ENCODE measurements around the gene SERPINB8.

Gene SERPINB8

DNA sequence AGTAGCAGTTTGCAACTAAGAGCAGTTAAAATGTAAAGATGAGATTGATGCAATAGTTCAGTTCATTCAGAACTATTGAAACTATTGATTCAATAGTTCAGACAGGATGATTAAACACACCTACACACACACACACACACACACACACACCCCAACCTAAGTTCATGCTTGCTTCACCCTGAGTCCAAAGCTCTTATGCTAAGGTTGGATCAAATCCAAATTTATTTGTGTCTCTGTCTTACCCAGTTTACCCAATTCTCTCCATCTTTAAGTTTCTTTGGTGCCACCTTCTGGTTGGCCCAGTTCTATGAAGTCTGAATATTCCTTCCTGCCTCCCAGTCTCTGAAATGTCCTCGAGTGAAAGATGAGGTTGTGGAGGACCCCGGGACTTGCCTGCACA, 5.1 kb downstream of the SERPINB8 start:
- peak; percentile 72 to 88 for DNase-seq (ENCODE audit: low read depth in 1 of 2, low spot score in 1 of 2)
- H3K4me3 ChIP-seq (replicated peaks; ENCODE audit: insufficient read depth, low read length), result no peak overlapping the region; the same call in 1 of the 2 replicates
- peak overlapping the region; percentile 73 for H3K27ac ChIP-seq (replicated peaks)
- H3K27me3 ChIP-seq (ENCODE audit: insufficient read depth, poor library complexity, severe bottlenecking), result no peaks in the 10 kb centered on the region
- TF ChIP-seq, protein P1, sequence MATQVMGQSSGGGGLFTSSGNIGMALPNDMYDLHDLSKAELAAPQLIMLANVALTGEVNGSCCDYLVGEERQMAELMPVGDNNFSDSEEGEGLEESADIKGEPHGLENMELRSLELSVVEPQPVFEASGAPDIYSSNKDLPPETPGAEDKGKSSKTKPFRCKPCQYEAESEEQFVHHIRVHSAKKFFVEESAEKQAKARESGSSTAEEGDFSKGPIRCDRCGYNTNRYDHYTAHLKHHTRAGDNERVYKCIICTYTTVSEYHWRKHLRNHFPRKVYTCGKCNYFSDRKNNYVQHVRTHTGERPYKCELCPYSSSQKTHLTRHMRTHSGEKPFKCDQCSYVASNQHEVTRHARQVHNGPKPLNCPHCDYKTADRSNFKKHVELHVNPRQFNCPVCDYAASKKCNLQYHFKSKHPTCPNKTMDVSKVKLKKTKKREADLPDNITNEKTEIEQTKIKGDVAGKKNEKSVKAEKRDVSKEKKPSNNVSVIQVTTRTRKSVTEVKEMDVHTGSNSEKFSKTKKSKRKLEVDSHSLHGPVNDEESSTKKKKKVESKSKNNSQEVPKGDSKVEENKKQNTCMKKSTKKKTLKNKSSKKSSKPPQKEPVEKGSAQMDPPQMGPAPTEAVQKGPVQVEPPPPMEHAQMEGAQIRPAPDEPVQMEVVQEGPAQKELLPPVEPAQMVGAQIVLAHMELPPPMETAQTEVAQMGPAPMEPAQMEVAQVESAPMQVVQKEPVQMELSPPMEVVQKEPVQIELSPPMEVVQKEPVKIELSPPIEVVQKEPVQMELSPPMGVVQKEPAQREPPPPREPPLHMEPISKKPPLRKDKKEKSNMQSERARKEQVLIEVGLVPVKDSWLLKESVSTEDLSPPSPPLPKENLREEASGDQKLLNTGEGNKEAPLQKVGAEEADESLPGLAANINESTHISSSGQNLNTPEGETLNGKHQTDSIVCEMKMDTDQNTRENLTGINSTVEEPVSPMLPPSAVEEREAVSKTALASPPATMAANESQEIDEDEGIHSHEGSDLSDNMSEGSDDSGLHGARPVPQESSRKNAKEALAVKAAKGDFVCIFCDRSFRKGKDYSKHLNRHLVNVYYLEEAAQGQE (IDR thresholded peaks at IDR 0.05; ENCODE audit: insufficient replicate concordance, low read depth), result no peak
- TF ChIP-seq SPI1 (IDR thresholded peaks at IDR 0.05; ENCODE audit: borderline replicate concordance, low read depth) (no peak), POLR2AphosphoS5 (IDR thresholded peaks at IDR 0.05; ENCODE audit: low read depth) (no peak)
- TF ChIP-seq, protein P2, sequence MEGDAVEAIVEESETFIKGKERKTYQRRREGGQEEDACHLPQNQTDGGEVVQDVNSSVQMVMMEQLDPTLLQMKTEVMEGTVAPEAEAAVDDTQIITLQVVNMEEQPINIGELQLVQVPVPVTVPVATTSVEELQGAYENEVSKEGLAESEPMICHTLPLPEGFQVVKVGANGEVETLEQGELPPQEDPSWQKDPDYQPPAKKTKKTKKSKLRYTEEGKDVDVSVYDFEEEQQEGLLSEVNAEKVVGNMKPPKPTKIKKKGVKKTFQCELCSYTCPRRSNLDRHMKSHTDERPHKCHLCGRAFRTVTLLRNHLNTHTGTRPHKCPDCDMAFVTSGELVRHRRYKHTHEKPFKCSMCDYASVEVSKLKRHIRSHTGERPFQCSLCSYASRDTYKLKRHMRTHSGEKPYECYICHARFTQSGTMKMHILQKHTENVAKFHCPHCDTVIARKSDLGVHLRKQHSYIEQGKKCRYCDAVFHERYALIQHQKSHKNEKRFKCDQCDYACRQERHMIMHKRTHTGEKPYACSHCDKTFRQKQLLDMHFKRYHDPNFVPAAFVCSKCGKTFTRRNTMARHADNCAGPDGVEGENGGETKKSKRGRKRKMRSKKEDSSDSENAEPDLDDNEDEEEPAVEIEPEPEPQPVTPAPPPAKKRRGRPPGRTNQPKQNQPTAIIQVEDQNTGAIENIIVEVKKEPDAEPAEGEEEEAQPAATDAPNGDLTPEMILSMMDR (IDR thresholded peaks at IDR 0.05; ENCODE audit: insufficient read depth, low read length), result peak; percentile 25

DNA sequence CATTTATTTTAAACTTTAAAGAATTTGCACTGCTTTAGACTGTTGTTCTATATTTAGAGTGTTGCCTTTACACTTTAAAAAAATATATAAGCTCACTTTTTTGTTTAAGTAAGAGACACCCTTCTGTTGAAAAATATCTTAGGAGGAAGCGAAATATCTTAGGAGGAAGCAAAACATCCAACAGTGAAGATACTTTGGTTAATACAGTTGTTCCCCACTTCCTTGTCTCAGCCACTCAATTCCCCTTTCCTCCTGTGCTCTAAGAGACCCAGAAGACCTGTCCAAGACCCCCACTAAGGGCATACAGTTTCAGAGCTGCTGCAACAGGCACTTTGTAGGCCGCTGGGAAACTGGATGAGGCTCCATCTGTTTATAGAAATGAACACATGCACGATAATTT, 5.7 kb downstream of the SERPINB8 start:
- peak overlapping the region; percentile 73 for H3K27ac ChIP-seq (replicated peaks)

DNA sequence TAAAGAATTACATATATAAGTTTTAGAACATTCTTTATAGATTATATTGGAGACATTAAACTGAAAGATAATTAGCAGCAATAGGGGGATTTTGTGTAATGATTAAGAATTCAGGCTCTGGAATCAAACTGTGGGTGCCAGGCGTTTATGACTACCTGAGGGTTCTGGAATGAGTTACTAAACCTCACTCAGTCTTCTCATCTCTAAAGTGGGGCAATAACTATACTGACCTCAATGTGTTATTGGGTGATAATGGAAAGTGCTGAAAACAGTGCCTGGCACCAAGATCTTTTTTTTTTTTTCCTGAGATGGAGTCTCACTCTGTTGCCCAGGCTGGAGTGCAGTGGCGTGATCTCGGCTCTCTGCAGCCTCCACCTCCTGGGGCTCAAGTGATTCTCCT, 7.2 kb downstream of the SERPINB8 start:
- no peak for DNase-seq (ENCODE audit: low read depth in 1 of 2, low spot score in 1 of 2)
- TF ChIP-seq SPI1 (IDR thresholded peaks at IDR 0.05; ENCODE audit: borderline replicate concordance, low read depth), result no peak
- no peak for TF ChIP-seq POLR2AphosphoS5 (IDR thresholded peaks at IDR 0.05; ENCODE audit: low read depth)
- TF ChIP-seq, protein P2 (IDR thresholded peaks at IDR 0.05; ENCODE audit: insufficient read depth, low read length), result no peak
- no peak for TF ChIP-seq GABPA (IDR thresholded peaks at IDR 0.05; ENCODE audit: low read depth)
- TF ChIP-seq, protein P1 (IDR thresholded peaks at IDR 0.05; ENCODE audit: insufficient replicate concordance, low read depth), result no peak
- Histone ChIP-seq H3K27me3 (ENCODE audit: insufficient read depth, poor library complexity, severe bottlenecking) (no peaks in the 10 kb centered on the region), H3K4me3 (replicated peaks; ENCODE audit: insufficient read depth, low read length) (no peak overlapping the region), H3K27ac (replicated peaks) (peak overlapping the region; percentile 73)

More for the DNA sequence above, 5.7 kb downstream of the SERPINB8 start:
- DNase-seq (ENCODE audit: low read depth in 1 of 2, low spot score in 1 of 2), result peak; percentile 49 to 58
- H3K27me3 ChIP-seq (ENCODE audit: insufficient read depth, poor library complexity, severe bottlenecking), result no peaks in the 10 kb centered on the region
- no peak overlapping the region for H3K4me3 ChIP-seq (replicated peaks; ENCODE audit: insufficient read depth, low read length)
- TF ChIP-seq SPI1 (IDR thresholded peaks at IDR 0.05; ENCODE audit: borderline replicate concordance, low read depth) (peak; percentile 91), GABPA (IDR thresholded peaks at IDR 0.05; ENCODE audit: low read depth) (no peak), POLR2AphosphoS5 (IDR thresholded peaks at IDR 0.05; ENCODE audit: low read depth) (no peak)
- TF ChIP-seq, protein P2 (IDR thresholded peaks at IDR 0.05; ENCODE audit: insufficient read depth, low read length), result no peak
- TF ChIP-seq, protein P1 (IDR thresholded peaks at IDR 0.05; ENCODE audit: insufficient replicate concordance, low read depth), result no peak

Measured in HL-60 (cell line).